Colonic mucosa (tissue), 4 donors: ENCODE data around the gene OR4X2. TPM values are rescaled to one million over a fixed set of nuclear protein-coding genes. Genes with fewer than 3 reads are reported as not detected.

Experiments
- DNase-seq: peaks from one replicate; pipeline ENCODE4 v3.0.0-alpha.2; 2020
- H3K27ac ChIP-seq: fragments of 200-600 bp; one replicate; pipeline ENCODE4 v1.8.0; 2021
- H3K27me3 ChIP-seq: fragments of 200-600 bp; one replicate; pipeline ENCODE4 v1.8.0; 2021
- H3K36me3 ChIP-seq: fragments of 200-600 bp; one replicate; pipeline ENCODE4 v1.8.0; 2021
- H3K4me1 ChIP-seq: fragments of 200-600 bp; one replicate; pipeline ENCODE4 v1.8.0; 2021; ENCODE audit warnings: mild to moderate bottlenecking
- H3K4me3 ChIP-seq: fragments of 200-600 bp; one replicate; pipeline ENCODE4 v1.8.0; 2021
- H3K9ac ChIP-seq, 2 donors: one replicate each; pipeline ENCODE4 v1.7.0; 2013; ENCODE audit warnings: control low read depth in 2 of 2, low read depth in 2 of 2, low read length in 2 of 2
- H3K9me3 ChIP-seq: fragments of 200-600 bp; one replicate; pipeline ENCODE4 v1.8.0; 2021
- intact Hi-C: fragments of 100-400 bp; cut with DNase I; formaldehyde crosslinking; loops from one replicate; pipeline ENCODE4 v1.14.1; 2022
- total RNA-seq, 2 donors: library from RNA; stranded (reverse); fragmentation: NEBNext Ultra II Directional in 1 of 2; extraction: Animal tissue kit (Norgen Biotek cat#: 25700) in 1 of 2; gene quantifications; one replicate each; pipeline ENCODE4 v1.2.1, GENCODE V29; 2021
- TF ChIP-seq, protein P1 (sequence below): fragments of 200-600 bp; IDR thresholded peaks from one replicate; pipeline ENCODE4 v1.8.0; 2022; ENCODE audit warnings: antibody characterized with exemption, mild to moderate bottlenecking
- donor health status: healthy.
- donor health status: DM: no; HTN: no; CAD: no.
- donor health status: DM: no; HTN: no; CAD: no.

OR4X2 gene
- total RNA-seq, 2 donors from 2014 or later = not detected

DNA sequence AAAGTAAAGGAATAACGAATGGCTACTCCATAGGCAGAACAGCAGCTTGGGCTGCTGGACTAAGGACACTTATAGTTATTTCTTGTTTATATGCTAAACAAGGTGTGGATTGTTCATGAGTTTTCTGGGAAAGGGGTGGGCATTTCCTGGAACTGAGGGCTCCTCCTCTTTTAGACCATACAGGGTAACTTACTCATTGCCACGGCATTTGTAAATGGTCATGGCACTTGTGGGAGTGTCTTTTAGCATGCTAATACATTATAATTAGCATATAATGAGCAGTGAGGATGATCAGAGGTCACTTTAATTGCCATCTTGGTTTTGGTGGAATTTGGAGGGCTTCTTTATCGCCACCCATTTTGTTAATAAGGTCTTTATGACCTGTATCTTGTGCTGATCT, 25.7 kb downstream of the OR4X2 start:
- H3K36me3 ChIP-seq = no peaks in the 10 kb centered on the region
- no peak overlapping the region for H3K9ac ChIP-seq
- no peak for DNase-seq
- no peaks in the 10 kb centered on the region for H3K9me3 ChIP-seq
- no peaks in the 10 kb centered on the region for H3K27me3 ChIP-seq
- intact Hi-C loops = no loop called here
- H3K4me1 ChIP-seq = no peaks in the 10 kb centered on the region
- H3K27ac ChIP-seq = no peak overlapping the region
- H3K4me3 ChIP-seq = no peak overlapping the region
- TF ChIP-seq, protein P1, sequence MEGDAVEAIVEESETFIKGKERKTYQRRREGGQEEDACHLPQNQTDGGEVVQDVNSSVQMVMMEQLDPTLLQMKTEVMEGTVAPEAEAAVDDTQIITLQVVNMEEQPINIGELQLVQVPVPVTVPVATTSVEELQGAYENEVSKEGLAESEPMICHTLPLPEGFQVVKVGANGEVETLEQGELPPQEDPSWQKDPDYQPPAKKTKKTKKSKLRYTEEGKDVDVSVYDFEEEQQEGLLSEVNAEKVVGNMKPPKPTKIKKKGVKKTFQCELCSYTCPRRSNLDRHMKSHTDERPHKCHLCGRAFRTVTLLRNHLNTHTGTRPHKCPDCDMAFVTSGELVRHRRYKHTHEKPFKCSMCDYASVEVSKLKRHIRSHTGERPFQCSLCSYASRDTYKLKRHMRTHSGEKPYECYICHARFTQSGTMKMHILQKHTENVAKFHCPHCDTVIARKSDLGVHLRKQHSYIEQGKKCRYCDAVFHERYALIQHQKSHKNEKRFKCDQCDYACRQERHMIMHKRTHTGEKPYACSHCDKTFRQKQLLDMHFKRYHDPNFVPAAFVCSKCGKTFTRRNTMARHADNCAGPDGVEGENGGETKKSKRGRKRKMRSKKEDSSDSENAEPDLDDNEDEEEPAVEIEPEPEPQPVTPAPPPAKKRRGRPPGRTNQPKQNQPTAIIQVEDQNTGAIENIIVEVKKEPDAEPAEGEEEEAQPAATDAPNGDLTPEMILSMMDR = no peak

DNA sequence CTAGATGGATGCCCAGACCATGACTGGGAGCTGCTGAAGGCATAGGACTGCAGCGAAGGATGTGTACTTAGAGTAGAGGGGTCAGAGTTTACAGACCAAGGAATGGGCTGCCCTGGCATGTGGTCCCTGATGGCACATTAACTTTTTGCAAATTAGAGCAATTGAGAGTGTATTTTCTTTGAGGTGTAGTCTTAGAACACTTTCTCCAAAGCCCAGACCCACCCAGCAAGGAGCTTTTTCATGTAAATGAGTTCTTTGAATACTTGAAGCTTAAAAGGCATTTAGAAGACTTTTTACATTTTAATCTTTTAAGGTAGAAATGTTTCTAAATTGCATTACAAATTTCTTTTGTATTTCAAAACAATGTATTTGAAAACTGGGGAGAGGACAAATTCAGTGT, 27.7 kb downstream of the OR4X2 start:
- Histone ChIP-seq H3K27me3 (no peaks in the 10 kb centered on the region), H3K36me3 (no peaks in the 10 kb centered on the region), H3K9me3 (no peaks in the 10 kb centered on the region), H3K9ac (no peak overlapping the region), H3K4me1 (no peaks in the 10 kb centered on the region), H3K4me3 (no peak overlapping the region), H3K27ac (no peak overlapping the region)
- TF ChIP-seq, protein P1 = no peak
- intact Hi-C loops = no loop called here
- no peak for DNase-seq

Other genes with a start within 250 kb of the OR4X2 start
- not detected for gene OR4B1, start 28.3 kb upstream of the OR4X2 start, total RNA-seq
- gene OR4X1, start 18.8 kb downstream of the OR4X2 start, total RNA-seq = not detected
- not detected for gene OR4S1, start 61.1 kb downstream of the OR4X2 start, total RNA-seq
- gene OR4C3, start 79.8 kb downstream of the OR4X2 start, total RNA-seq = not detected
- not detected for gene OR4C5, start 121.4 kb downstream of the OR4X2 start, total RNA-seq
- not detected for gene OR4A47, start 243.7 kb downstream of the OR4X2 start, total RNA-seq